K562 (cell line): ENCODE results near the gene SYNGR4. TPM values are rescaled to one million over a fixed set of nuclear protein-coding genes. Genes with fewer than 3 reads are reported as not detected.

Experiments used
- ARNT ChIP-seq, 2 experiments: fragments of 450-650 bp; IDR thresholded peaks; 2 replicates each; pipeline ENCODE4 v1.6.1; 2016; ENCODE audit warnings: mild to moderate bottlenecking in 1 of 2
- BRD4 ChIP-seq: fragments of 200-600 bp; sonication (generic); IDR thresholded peaks from 2 replicates; pipeline ENCODE4 v1.6.1; 2017; ENCODE audit warnings: inconsistent platforms
- FIP1L1 ChIP-seq: fragments of 200-400 bp; formaldehyde crosslinking; IDR thresholded peaks from 2 replicates; pipeline ENCODE4 v1.6.1; 2018; ENCODE audit warnings: mild to moderate bottlenecking, low read depth, low read length; ENCODE audit not compliant: poor library complexity, severe bottlenecking
- JUND ChIP-seq, 2 experiments: IDR thresholded peaks; 2 replicates in 1 of 2; 3 replicates in 1 of 2; pipeline ENCODE4 v1.6.1; 2011; ENCODE audit warnings: borderline replicate concordance in 2 of 2, low read depth in 2 of 2, low read length in 2 of 2, improper control_type of control experiment in 1 of 2, missing biosample characterization in 1 of 2, missing genetic modification characterization in 1 of 2, missing genetic modification reagents in 1 of 2
- KDM5B ChIP-seq: fragments of 200-600 bp; sonication (generic); IDR thresholded peaks from 2 replicates; pipeline ENCODE4 v1.6.1; 2012; ENCODE audit warnings: low read depth, mild to moderate bottlenecking, moderate library complexity, low read length, control low read depth, inconsistent platforms; ENCODE audit not compliant: insufficient replicate concordance
- MIER1 ChIP-seq: fragments of 450-650 bp; IDR thresholded peaks from 2 replicates; pipeline ENCODE4 v1.6.1; 2016; ENCODE audit warnings: antibody characterized with exemption, mild to moderate bottlenecking, low read depth
- NEUROD1 ChIP-seq: fragments of 150-350 bp; IDR thresholded peaks from 2 replicates; pipeline ENCODE4 v1.6.1; 2014; ENCODE audit warnings: borderline replicate concordance, low read length, low read depth; ENCODE audit not compliant: partially characterized antibody
- OTX1 ChIP-seq: fragments of 450-650 bp; formaldehyde crosslinking; IDR thresholded peaks from 2 replicates; pipeline ENCODE4 v1.4.0; 2022; ENCODE audit warnings: mild to moderate bottlenecking
- PHB2 ChIP-seq: fragments of 450-650 bp; IDR thresholded peaks from 2 replicates; pipeline ENCODE4 v1.6.1; 2017; ENCODE audit warnings: low read depth
- RAD51 ChIP-seq: fragments of 450-650 bp; IDR thresholded peaks from 2 replicates; pipeline ENCODE4 v1.7.1; 2016; ENCODE audit warnings: low read depth, mild to moderate bottlenecking, borderline replicate concordance
- RBBP5 ChIP-seq: fragments of 200-600 bp; sonication (generic); IDR thresholded peaks from 2 replicates; pipeline ENCODE4 v1.6.1; 2012; ENCODE audit warnings: borderline replicate concordance, mild to moderate bottlenecking, low read length, control low read depth, inconsistent platforms; ENCODE audit not compliant: insufficient read depth, poor library complexity, severe bottlenecking
- RHOXF2B ChIP-seq: fragments of 250-450 bp; sonication (Bioruptor Pico); conservative IDR thresholded peaks from 2 replicates; pipeline ENCODE4 v1.5.1; 2021
- STAT5B ChIP-seq: fragments of 250-450 bp; sonication (Bioruptor Pico); IDR thresholded peaks from 2 replicates; pipeline ENCODE4 v1.8.0; 2021; ENCODE audit warnings: mild to moderate bottlenecking, inconsistent platforms
- ZNF146 ChIP-seq: IDR thresholded peaks from one replicate; pipeline ENCODE4 v1.6.1; 2018; ENCODE audit warnings: missing compliant biosample characterization; ENCODE audit not compliant: unreplicated experiment
- ZNF175 ChIP-seq: fragments of 200-800 bp; sonication (Bioruptor generic); IDR thresholded peaks from 2 replicates; pipeline ENCODE4 v1.6.1; 2016; ENCODE audit warnings: low read depth, mild to moderate bottlenecking, missing genetic modification characterization, missing compliant biosample characterization
- ZNF212 ChIP-seq: fragments of 450-650 bp; formaldehyde crosslinking; IDR thresholded peaks from 2 replicates; pipeline ENCODE4 v1.4.0; 2020; ENCODE audit warnings: mild to moderate bottlenecking
- ZNF589 ChIP-seq: fragments of 200-800 bp; sonication (Bioruptor generic); IDR thresholded peaks from 2 replicates; pipeline ENCODE4 v1.6.1; 2016; ENCODE audit warnings: low read depth, missing genetic modification characterization, missing compliant biosample characterization
- ZNF778 ChIP-seq: fragments of 450-650 bp; formaldehyde crosslinking; IDR thresholded peaks from 2 replicates; pipeline ENCODE4 v1.4.0; 2020; ENCODE audit warnings: mild to moderate bottlenecking, moderate library complexity
- polyA plus RNA-seq, 8 experiments: library from polyadenylated mRNA; depleted of rRNA in 4 of 8; stranded (reverse) in 5 of 8; unstranded in 3 of 8; fragments of >200 nt; fragmentation: Nextera tagmentation in 2 of 8; fragmentation: Illumina TruSeq in 1 of 8; extraction: Ambion mirVana in 2 of 8; extraction: Trizol in 1 of 8; gene quantifications; 2 replicates each; pipeline versions ENCODE4 v1.2.1 to v1.2.3, GENCODE V29; 2011 to 2014; ENCODE audit warnings: inconsistent platforms in 1 of 8, missing spikeins in 1 of 8
- total RNA-seq, 7 experiments: library from RNA; depleted of rRNA in 6 of 7; stranded (reverse); fragments of >200 nt in 6 of 7; fragmentation: Illumina TruSeq in 2 of 7; extraction: Trizol in 2 of 7; gene quantifications; 2 replicates each; pipeline versions ENCODE4 v1.2.1 to v1.2.3, GENCODE V29; 2011 to 2021; ENCODE audit warnings: low replicate concordance in 1 of 7
- TF ChIP-seq, protein P1 (sequence below): IDR thresholded peaks from 3 replicates; pipeline ENCODE4 v1.6.1; 2011; ENCODE audit warnings: borderline replicate concordance, mild to moderate bottlenecking; ENCODE audit not compliant: insufficient read length, insufficient read depth
- TF ChIP-seq, protein P2 (sequence below): fragments of 250-450 bp; sonication (Bioruptor Pico); IDR thresholded peaks from 2 replicates; pipeline ENCODE4 v1.5.0; 2021
- TF ChIP-seq, protein P3 (sequence below): fragments of 450-650 bp; formaldehyde crosslinking; IDR thresholded peaks from 2 replicates; pipeline ENCODE4 v1.4.0; 2022; ENCODE audit warnings: mild to moderate bottlenecking, moderate library complexity
- TF ChIP-seq, protein P4 (sequence below): IDR thresholded peaks from 2 replicates; pipeline ENCODE4 v1.6.1; 2014; ENCODE audit warnings: antibody characterized with exemption
- TF ChIP-seq, protein P5 (sequence below): fragments of 250-450 bp; sonication (Bioruptor Pico); IDR thresholded peaks from 2 replicates; pipeline ENCODE4 v1.9.0; 2021; ENCODE audit warnings: mild to moderate bottlenecking

Gene SYNGR4
- total and polyA plus RNA-seq, 9 of the 15 experiments (the other 6 are each of a cell fraction or from before 2014, with no cell fraction given): 0.07 to 0.14 TPM; not detected in 7

DNA sequence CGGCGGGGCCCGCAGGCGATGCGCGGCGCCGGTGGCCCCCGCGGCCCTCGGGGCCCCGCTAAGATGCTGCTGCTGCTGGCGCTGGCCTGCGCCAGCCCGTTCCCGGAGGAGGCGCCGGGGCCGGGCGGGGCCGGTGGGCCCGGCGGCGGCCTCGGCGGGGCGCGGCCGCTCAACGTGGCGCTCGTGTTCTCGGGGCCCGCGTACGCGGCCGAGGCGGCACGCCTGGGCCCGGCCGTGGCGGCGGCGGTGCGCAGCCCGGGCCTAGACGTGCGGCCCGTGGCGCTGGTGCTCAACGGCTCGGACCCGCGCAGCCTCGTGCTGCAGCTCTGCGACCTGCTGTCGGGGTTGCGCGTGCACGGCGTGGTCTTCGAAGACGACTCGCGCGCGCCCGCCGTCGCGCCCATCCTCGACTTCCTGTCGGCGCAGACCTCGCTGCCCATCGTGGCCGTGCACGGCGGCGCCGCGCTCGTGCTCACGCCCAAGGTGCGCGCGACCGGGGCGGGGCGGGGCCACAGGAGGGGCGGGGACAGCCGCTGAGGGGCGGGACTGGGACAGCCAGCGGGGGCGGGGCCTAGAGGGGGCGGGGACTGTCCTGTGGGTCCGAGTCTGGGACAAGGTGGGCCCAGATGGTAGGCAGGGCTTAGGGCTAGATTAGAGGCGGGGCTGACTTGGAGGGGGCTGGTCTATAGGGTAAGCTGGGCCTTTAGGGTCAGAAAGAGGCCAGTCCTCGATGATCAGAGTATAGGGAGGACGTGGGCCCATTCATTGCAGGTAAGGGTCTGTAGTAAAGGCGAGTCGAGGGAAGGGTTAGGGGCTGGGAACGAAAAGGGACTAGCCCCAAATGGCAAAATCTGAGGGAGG lies 34.4 kb downstream of the SYNGR4 start (continued):
- TF ChIP-seq, protein P1, sequence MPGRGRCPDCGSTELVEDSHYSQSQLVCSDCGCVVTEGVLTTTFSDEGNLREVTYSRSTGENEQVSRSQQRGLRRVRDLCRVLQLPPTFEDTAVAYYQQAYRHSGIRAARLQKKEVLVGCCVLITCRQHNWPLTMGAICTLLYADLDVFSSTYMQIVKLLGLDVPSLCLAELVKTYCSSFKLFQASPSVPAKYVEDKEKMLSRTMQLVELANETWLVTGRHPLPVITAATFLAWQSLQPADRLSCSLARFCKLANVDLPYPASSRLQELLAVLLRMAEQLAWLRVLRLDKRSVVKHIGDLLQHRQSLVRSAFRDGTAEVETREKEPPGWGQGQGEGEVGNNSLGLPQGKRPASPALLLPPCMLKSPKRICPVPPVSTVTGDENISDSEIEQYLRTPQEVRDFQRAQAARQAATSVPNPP: no peak
- TF ChIP-seq, protein P2, sequence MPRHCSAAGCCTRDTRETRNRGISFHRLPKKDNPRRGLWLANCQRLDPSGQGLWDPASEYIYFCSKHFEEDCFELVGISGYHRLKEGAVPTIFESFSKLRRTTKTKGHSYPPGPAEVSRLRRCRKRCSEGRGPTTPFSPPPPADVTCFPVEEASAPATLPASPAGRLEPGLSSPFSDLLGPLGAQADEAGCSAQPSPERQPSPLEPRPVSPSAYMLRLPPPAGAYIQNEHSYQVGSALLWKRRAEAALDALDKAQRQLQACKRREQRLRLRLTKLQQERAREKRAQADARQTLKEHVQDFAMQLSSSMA: no peak
- TF ChIP-seq ZNF212 (CRISPR knock-in tag) (no peak), MIER1 (no peak), FIP1L1 (no peak), ZNF778 (CRISPR knock-in tag) (no peak), BRD4 (no peak), RBBP5 (no peak), ZNF175 (CRISPR knock-in tag) (peak; percentile 96), JUND (IDR thresholded peaks at IDR 0.05; ENCODE audit: borderline replicate concordance, low read depth, low read length) (0 out of 2 replicates have a peak, but pooled peaks have one; percentile 10), JUND (tag; IDR thresholded peaks at IDR 0.05; ENCODE audit: borderline replicate concordance, low read depth, low read length) (no peak; the same call in 2 of the 3 replicates), ZNF146 (no peak), NEUROD1 (no peak), ZNF589 (CRISPR knock-in tag) (peak; percentile 96), RAD51 (no peak), ARNT (IDR thresholded peaks at IDR 0.05) (no peak), STAT5B (CRISPR knock-in tag) (no peak), PHB2 (no peak), RHOXF2B (CRISPR knock-in tag) (no peak), OTX1 (CRISPR knock-in tag) (peak; percentile 92), KDM5B (peak; percentile 93)
- TF ChIP-seq, protein P3, sequence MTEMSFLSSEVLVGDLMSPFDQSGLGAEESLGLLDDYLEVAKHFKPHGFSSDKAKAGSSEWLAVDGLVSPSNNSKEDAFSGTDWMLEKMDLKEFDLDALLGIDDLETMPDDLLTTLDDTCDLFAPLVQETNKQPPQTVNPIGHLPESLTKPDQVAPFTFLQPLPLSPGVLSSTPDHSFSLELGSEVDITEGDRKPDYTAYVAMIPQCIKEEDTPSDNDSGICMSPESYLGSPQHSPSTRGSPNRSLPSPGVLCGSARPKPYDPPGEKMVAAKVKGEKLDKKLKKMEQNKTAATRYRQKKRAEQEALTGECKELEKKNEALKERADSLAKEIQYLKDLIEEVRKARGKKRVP (CRISPR knock-in tag): no peak
- TF ChIP-seq, protein P4, sequence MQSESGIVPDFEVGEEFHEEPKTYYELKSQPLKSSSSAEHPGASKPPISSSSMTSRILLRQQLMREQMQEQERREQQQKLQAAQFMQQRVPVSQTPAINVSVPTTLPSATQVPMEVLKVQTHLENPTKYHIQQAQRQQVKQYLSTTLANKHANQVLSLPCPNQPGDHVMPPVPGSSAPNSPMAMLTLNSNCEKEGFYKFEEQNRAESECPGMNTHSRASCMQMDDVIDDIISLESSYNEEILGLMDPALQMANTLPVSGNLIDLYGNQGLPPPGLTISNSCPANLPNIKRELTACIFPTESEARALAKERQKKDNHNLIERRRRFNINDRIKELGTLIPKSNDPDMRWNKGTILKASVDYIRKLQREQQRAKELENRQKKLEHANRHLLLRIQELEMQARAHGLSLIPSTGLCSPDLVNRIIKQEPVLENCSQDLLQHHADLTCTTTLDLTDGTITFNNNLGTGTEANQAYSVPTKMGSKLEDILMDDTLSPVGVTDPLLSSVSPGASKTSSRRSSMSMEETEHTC: no peak
- TF ChIP-seq, protein P5, sequence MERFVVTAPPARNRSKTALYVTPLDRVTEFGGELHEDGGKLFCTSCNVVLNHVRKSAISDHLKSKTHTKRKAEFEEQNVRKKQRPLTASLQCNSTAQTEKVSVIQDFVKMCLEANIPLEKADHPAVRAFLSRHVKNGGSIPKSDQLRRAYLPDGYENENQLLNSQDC (CRISPR knock-in tag): no peak
